ELF-1 (cell line): ENCODE data around the gene DDX51.

ENCODE experiments used
- DNase-seq: peaks from one replicate; pipeline ENCODE4 v3.0.0-alpha.2; 2016; ENCODE audit warnings: low read depth, low spot score

Gene DDX51

GRCh38 chr12:132167611-132168310, 23.6 kb upstream of the DDX51 start:
- no peak for DNase-seq

- DNase-seq: no peak
Measured at GRCh38 chr12:132166801-132167591, 22.9 kb upstream of the DDX51 start.

- DNase-seq: no peak
Measured at GRCh38 chr12:132166093-132166492, 22.0 kb upstream of the DDX51 start.

GRCh38 chr12:132165584-132165983, 21.5 kb upstream of the DDX51 start:
- no peak for DNase-seq

- DNase-seq: no peak
Measured at GRCh38 chr12:132164426-132164825, 20.3 kb upstream of the DDX51 start.

- no peak for DNase-seq
Measured at GRCh38 chr12:132163911-132164288, 19.8 kb upstream of the DDX51 start.

- DNase-seq: no peak
Measured at GRCh38 chr12:132163041-132163910, 19.2 kb upstream of the DDX51 start.

GRCh38 chr12:132162508-132163031, 18.5 kb upstream of the DDX51 start:
- DNase-seq: no peak

GRCh38 chr12:132161796-132162507, 17.8 kb upstream of the DDX51 start:
- DNase-seq: no peak

GRCh38 chr12:132161036-132161781, 17.1 kb upstream of the DDX51 start:
- no peak for DNase-seq

- no peak for DNase-seq
Measured at GRCh38 chr12:132160601-132161035, 16.5 kb upstream of the DDX51 start.

- DNase-seq: no peak
Measured at GRCh38 chr12:132160016-132160415, 15.9 kb upstream of the DDX51 start.

GRCh38 chr12:132159555-132160003, 15.5 kb upstream of the DDX51 start:
- no peak for DNase-seq

- DNase-seq: no peak
Measured at GRCh38 chr12:132158677-132159554, 14.8 kb upstream of the DDX51 start.

GRCh38 chr12:132157733-132158409, 13.8 kb upstream of the DDX51 start:
- no peak for DNase-seq

- DNase-seq: no peak
Measured at GRCh38 chr12:132156573-132157325, 12.6 kb upstream of the DDX51 start.

GRCh38 chr12:132155771-132156572, 11.9 kb upstream of the DDX51 start:
- DNase-seq: no peak
